Measurements from ENCODE around the gene COL25A1.

The COL25A1 gene

GRCh38 chr4:109207061-109207460, 95.4 kb downstream of the COL25A1 start:
- DNase-seq (ENCODE audit: low read depth), result no peak
- H3K4me3 ChIP-seq (ENCODE audit: control insufficient read depth, low read depth, low read length), result no peak overlapping the region
- TF ChIP-seq, protein P1, sequence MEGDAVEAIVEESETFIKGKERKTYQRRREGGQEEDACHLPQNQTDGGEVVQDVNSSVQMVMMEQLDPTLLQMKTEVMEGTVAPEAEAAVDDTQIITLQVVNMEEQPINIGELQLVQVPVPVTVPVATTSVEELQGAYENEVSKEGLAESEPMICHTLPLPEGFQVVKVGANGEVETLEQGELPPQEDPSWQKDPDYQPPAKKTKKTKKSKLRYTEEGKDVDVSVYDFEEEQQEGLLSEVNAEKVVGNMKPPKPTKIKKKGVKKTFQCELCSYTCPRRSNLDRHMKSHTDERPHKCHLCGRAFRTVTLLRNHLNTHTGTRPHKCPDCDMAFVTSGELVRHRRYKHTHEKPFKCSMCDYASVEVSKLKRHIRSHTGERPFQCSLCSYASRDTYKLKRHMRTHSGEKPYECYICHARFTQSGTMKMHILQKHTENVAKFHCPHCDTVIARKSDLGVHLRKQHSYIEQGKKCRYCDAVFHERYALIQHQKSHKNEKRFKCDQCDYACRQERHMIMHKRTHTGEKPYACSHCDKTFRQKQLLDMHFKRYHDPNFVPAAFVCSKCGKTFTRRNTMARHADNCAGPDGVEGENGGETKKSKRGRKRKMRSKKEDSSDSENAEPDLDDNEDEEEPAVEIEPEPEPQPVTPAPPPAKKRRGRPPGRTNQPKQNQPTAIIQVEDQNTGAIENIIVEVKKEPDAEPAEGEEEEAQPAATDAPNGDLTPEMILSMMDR (IDR thresholded peaks at IDR 0.05; ENCODE audit: control insufficient read depth, insufficient read depth, low read depth, low read length, missing control alignments), result no peak

DNA sequence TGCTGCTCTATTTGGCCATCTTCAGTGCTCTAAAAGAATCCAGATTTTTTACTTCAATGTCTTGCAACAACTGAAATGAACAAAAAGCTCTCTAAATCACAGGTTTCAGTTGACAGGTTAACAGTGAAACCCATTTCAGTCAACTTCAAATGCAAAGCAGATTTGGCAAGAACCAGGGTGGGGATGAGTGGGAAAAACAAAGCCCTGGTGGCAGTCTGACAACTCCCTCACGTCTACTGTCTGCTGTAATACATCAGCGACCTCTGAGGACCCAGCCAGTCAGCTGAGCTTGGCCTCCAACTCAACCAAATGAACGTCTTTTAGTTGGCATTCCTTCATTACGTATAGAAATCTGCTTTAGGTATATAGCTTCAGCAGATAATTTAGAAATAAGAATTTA, 95.8 kb downstream of the COL25A1 start:
- no peak overlapping the region for H3K4me3 ChIP-seq (ENCODE audit: control insufficient read depth, low read depth, low read length)
- DNase-seq (ENCODE audit: low read depth), result no peak
- TF ChIP-seq, protein P1 (IDR thresholded peaks at IDR 0.05; ENCODE audit: control insufficient read depth, insufficient read depth, low read depth, low read length, missing control alignments), result no peak

GRCh38 chr4:109205186-109205585, 97.3 kb downstream of the COL25A1 start:
- H3K4me3 ChIP-seq (ENCODE audit: control insufficient read depth, low read depth, low read length), result no peak overlapping the region
- TF ChIP-seq, protein P1 (IDR thresholded peaks at IDR 0.05; ENCODE audit: control insufficient read depth, insufficient read depth, low read depth, low read length, missing control alignments), result no peak
- DNase-seq (ENCODE audit: low read depth), result no peak

- H3K4me3 ChIP-seq (ENCODE audit: control insufficient read depth, low read depth, low read length), result no peak overlapping the region
- TF ChIP-seq, protein P1 (IDR thresholded peaks at IDR 0.05; ENCODE audit: control insufficient read depth, insufficient read depth, low read depth, low read length, missing control alignments), result no peak
- DNase-seq (ENCODE audit: low read depth), result no peak
Observed at GRCh38 chr4:109199585-109199984, 102.9 kb downstream of the COL25A1 start.

DNA sequence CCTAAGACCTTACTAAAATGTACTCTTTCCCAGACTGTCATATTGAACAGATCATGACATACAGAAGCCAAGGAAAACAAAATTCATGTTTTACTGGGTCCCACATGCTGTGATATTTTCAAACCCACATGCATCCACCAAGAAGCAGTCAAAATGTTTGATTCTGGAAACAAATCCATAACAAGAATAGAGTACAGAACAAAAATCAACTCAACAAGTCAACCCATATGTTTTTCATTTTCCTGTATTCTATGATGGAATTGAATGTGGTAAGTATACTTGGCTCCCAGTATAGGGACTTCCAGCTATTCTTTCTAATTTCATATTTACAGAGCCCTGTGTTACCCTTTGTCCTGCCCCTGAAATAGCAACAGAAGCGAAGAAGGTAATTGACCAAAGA, 106.8 kb downstream of the COL25A1 start:
- DNase-seq (ENCODE audit: low read depth), result no peak
- H3K4me3 ChIP-seq (ENCODE audit: control insufficient read depth, low read depth, low read length), result no peak overlapping the region
- TF ChIP-seq, protein P1 (IDR thresholded peaks at IDR 0.05; ENCODE audit: control insufficient read depth, insufficient read depth, low read depth, low read length, missing control alignments), result no peak

- no peak for DNase-seq (ENCODE audit: low read depth)
- no peak overlapping the region for H3K4me3 ChIP-seq (ENCODE audit: control insufficient read depth, low read depth, low read length)
- TF ChIP-seq, protein P1 (IDR thresholded peaks at IDR 0.05; ENCODE audit: control insufficient read depth, insufficient read depth, low read depth, low read length, missing control alignments), result no peak
Observed at GRCh38 chr4:109191216-109191615, 111.2 kb downstream of the COL25A1 start.

DNA sequence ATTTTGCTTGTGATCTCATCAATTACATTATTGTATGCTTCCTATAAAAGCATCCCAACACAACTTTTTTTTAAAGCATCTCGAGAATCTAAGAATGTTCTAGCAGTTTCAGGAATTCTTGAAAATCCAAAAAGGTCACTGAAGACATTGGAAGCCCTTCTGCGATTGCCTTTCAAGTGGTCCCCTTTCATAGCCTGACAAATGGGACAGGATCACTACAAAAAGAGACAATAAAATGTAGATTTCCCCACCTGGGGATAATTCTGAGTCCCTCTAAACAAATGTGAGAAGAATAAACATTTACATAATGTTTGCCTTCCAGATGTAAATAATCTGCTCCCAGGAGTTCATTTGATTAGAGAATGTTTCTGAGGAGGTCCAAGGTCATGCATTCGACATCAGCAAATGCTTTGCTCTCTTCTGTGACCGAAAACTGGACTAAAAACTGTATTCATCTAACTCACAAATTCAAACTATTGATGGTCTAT, 116.0 kb downstream of the COL25A1 start:
- DNase-seq (ENCODE audit: low read depth), result no peak
- TF ChIP-seq, protein P1 (IDR thresholded peaks at IDR 0.05; ENCODE audit: control insufficient read depth, insufficient read depth, low read depth, low read length, missing control alignments), result no peak
- no peak overlapping the region for H3K4me3 ChIP-seq (ENCODE audit: control insufficient read depth, low read depth, low read length)

Measured in AG09309 (cell line).